ENCODE data around the gene C22orf15.

C22orf15 gene

GRCh38 chr22:23750714-23751440, 11.9 kb upstream of the C22orf15 start, which contains the start of gene ZNF70:
Gene ZNF70, minus strand, starts transcription at chr22:23751112. Its CDS starts 5,972 bp downstream, at chr22:23745140.
- peak; percentile 67 to 91 (median 77) for DNase-seq

- no peak for DNase-seq
Measured at GRCh38 chr22:23751441-23751996, 11.3 kb upstream of the C22orf15 start.

- no peak for DNase-seq
Measured at GRCh38 chr22:23752090-23752691, 10.6 kb upstream of the C22orf15 start.

- no peak for DNase-seq
Measured at GRCh38 chr22:23752750-23753149, 10.0 kb upstream of the C22orf15 start.

- no peak for DNase-seq
Measured at GRCh38 chr22:23753385-23753784, 9.4 kb upstream of the C22orf15 start.

- DNase-seq, result no peak
Measured at GRCh38 chr22:23754220-23754919, 8.4 kb upstream of the C22orf15 start, which contains the start of gene VPREB3. Gene VPREB3, minus strand, starts transcription at chr22:23754425. Its CDS starts 62 bp downstream, at chr22:23754363.

GRCh38 chr22:23754980-23755636, 7.7 kb upstream of the C22orf15 start:
- no peak for DNase-seq

- DNase-seq, result no peak
Measured at GRCh38 chr22:23755711-23756110, 7.1 kb upstream of the C22orf15 start.

GRCh38 chr22:23756891-23757290, 5.9 kb upstream of the C22orf15 start:
- no peak for DNase-seq

- DNase-seq, result no peak
Measured at GRCh38 chr22:23759566-23759965, 3.2 kb upstream of the C22orf15 start.

- no peak for DNase-seq
Measured at GRCh38 chr22:23760056-23760455, 2.7 kb upstream of the C22orf15 start.

- peak in 3 of 5 experiments; percentile 23 to 33 (median 26) for DNase-seq
Measured at GRCh38 chr22:23763579-23763945, 772 bp downstream of the C22orf15 start.

- no peak for DNase-seq
Measured at GRCh38 chr22:23763954-23764353, 1.2 kb downstream of the C22orf15 start.

GRCh38 chr22:23764899-23765881, 2.4 kb downstream of the C22orf15 start:
- DNase-seq, result no peak

GRCh38 chr22:23767303-23767672, 4.5 kb downstream of the C22orf15 start:
- DNase-seq, result no peak

- DNase-seq, result peak; percentile 53 to 80 (median 62)
Measured at GRCh38 chr22:23767673-23768548, 5.1 kb downstream of the C22orf15 start, which contains the start of gene CHCHD10. Gene CHCHD10, minus strand, starts transcription at chr22:23767972. Its CDS starts 98 bp downstream, at chr22:23767874.

- no peak for DNase-seq
Measured at GRCh38 chr22:23769321-23769965, 6.7 kb downstream of the C22orf15 start.

GRCh38 chr22:23772315-23772648, 9.5 kb downstream of the C22orf15 start:
- no peak for DNase-seq

GRCh38 chr22:23772649-23773473, 10.1 kb downstream of the C22orf15 start, which contains the start of gene MMP11:
Gene MMP11, plus strand, starts transcription at chr22:23772849. Its CDS starts 22 bp downstream, at chr22:23772871.
- peak in 4 of 5 experiments; percentile 32 to 42 (median 40) for DNase-seq
